Stimulated activated CD8-positive, alpha-beta memory T cell treated with anti-CD3 and anti-CD28 coated beads, Interleukin-2, amount 100 ng/mL, for 1 hour (primary cell): Measurements from ENCODE around the gene SERPINA12.

Source experiments
- DNase-seq, 2 donors: peaks; one replicate each; pipeline ENCODE4 v3.0.0-alpha.2; 2020; ENCODE audit warnings: low read depth in 2 of 2

The SERPINA12 gene

GRCh38 chr14:94509356-94509755, at the start of gene SERPINA12:
SERPINA12 (minus strand) TSS chr14:94509469; CDS start chr14:94498397, 11,072 bp downstream.
- DNase-seq: no peak

- DNase-seq: no peak
These were observed 49.6 kb upstream of the SERPINA12 start for GRCh38 chr14:94558842-94559241.

GRCh38 chr14:94557327-94557726, 48.1 kb upstream of the SERPINA12 start:
- no peak for DNase-seq

- no peak for DNase-seq
These were observed 46.7 kb upstream of the SERPINA12 start for GRCh38 chr14:94555991-94556390.

GRCh38 chr14:94550041-94550440, 40.8 kb upstream of the SERPINA12 start:
- no peak for DNase-seq

GRCh38 chr14:94548999-94549985, 40.0 kb upstream of the SERPINA12 start:
- peak in 1 of 2 donors; percentile 18 for DNase-seq

GRCh38 chr14:94548131-94548998, 39.1 kb upstream of the SERPINA12 start:
- DNase-seq: no peak

GRCh38 chr14:94547726-94548125, 38.5 kb upstream of the SERPINA12 start:
- no peak for DNase-seq

- DNase-seq: no peak
These were observed 37.9 kb upstream of the SERPINA12 start for GRCh38 chr14:94547151-94547680.

- no peak for DNase-seq
These were observed 36.0 kb upstream of the SERPINA12 start for GRCh38 chr14:94545131-94545841.

- DNase-seq: no peak
These were observed 35.5 kb upstream of the SERPINA12 start for GRCh38 chr14:94544726-94545125.

GRCh38 chr14:94543449-94544124, 34.3 kb upstream of the SERPINA12 start:
- no peak for DNase-seq

- DNase-seq: no peak
These were observed 33.7 kb upstream of the SERPINA12 start for GRCh38 chr14:94542811-94543440.

GRCh38 chr14:94542111-94542810, 33.0 kb upstream of the SERPINA12 start:
- no peak for DNase-seq

GRCh38 chr14:94541234-94541975, 32.1 kb upstream of the SERPINA12 start:
- no peak for DNase-seq

GRCh38 chr14:94540031-94540794, 30.9 kb upstream of the SERPINA12 start:
- no peak for DNase-seq

GRCh38 chr14:94539181-94539580, 29.9 kb upstream of the SERPINA12 start:
- DNase-seq: no peak

- no peak for DNase-seq
These were observed 28.9 kb upstream of the SERPINA12 start for GRCh38 chr14:94538070-94538740.
